Measurements from ENCODE around the gene GALNT1.

The GALNT1 gene

DNA sequence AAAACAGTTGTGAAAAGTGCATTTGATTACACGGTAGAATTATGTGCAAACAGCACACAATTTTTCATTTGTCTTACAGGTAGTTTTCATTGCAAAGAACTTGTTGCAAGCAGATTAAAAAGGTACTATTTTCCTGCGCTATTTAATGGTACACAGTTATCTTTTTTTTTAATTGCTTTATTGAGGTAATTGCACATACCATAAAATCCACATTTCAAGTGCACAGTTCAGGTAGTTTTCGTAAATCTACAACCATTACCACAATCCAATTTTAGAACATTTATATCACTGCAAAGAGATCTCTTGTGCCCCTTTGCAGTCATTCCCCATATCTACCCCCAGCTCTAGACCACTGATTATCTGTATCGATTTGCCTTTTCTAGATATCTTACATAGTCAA, 2.6 kb upstream of the GALNT1 start:
- TF ChIP-seq, protein P1, sequence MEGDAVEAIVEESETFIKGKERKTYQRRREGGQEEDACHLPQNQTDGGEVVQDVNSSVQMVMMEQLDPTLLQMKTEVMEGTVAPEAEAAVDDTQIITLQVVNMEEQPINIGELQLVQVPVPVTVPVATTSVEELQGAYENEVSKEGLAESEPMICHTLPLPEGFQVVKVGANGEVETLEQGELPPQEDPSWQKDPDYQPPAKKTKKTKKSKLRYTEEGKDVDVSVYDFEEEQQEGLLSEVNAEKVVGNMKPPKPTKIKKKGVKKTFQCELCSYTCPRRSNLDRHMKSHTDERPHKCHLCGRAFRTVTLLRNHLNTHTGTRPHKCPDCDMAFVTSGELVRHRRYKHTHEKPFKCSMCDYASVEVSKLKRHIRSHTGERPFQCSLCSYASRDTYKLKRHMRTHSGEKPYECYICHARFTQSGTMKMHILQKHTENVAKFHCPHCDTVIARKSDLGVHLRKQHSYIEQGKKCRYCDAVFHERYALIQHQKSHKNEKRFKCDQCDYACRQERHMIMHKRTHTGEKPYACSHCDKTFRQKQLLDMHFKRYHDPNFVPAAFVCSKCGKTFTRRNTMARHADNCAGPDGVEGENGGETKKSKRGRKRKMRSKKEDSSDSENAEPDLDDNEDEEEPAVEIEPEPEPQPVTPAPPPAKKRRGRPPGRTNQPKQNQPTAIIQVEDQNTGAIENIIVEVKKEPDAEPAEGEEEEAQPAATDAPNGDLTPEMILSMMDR (IDR thresholded peaks at IDR 0.05): no peak
- Mint-ChIP-seq H3K27me3 (ENCODE audit: low read depth, poor library complexity) (peaks cover 6% of the 10 kb centered on the region), H3K4me1 (peaks cover 16% of the 10 kb centered on the region), H3K27ac (no peak overlapping the region), H3K9me3 (peaks cover 16% of the 10 kb centered on the region), H3K36me3 (ENCODE audit: low read depth) (peaks cover 6% of the 10 kb centered on the region), H3K4me3 (no peak overlapping the region)
- no peak for DNase-seq

GRCh38 chr18:35580701-35581539, 620 bp upstream of the GALNT1 start:
- Mint-ChIP-seq H3K4me1 (peaks cover 16% of the 10 kb centered on the region), H3K27ac (no peak overlapping the region), H3K4me3 (peak overlapping the region; percentile 80), H3K36me3 (ENCODE audit: low read depth) (peaks cover 5% of the 10 kb centered on the region), H3K9me3 (peaks cover 12% of the 10 kb centered on the region), H3K27me3 (ENCODE audit: low read depth, poor library complexity) (peaks cover 6% of the 10 kb centered on the region)
- TF ChIP-seq, protein P1 (IDR thresholded peaks at IDR 0.05): no peak
- peak; percentile 69 for DNase-seq

- no peaks in the 10 kb centered on the region for H3K36me3 Mint-ChIP-seq (ENCODE audit: low read depth)
- peak; percentile 43 for DNase-seq
- TF ChIP-seq, protein P1 (IDR thresholded peaks at IDR 0.05): no peak
- peaks cover 6% of the 10 kb centered on the region for H3K27me3 Mint-ChIP-seq (ENCODE audit: low read depth, poor library complexity)
- peak overlapping the region; percentile 89 for H3K4me3 Mint-ChIP-seq
- peaks cover 16% of the 10 kb centered on the region for H3K4me1 Mint-ChIP-seq
- peak overlapping the region; percentile 80 for H3K27ac Mint-ChIP-seq
- H3K9me3 Mint-ChIP-seq: peaks cover 5% of the 10 kb centered on the region
Measured at GRCh38 chr18:35581898-35582641, 530 bp downstream of the GALNT1 start.

GRCh38 chr18:35582899-35583558, 1.5 kb downstream of the GALNT1 start:
- Mint-ChIP-seq H3K27me3 (ENCODE audit: low read depth, poor library complexity) (peaks cover 6% of the 10 kb centered on the region), H3K27ac (peak overlapping the region; percentile 61), H3K36me3 (ENCODE audit: low read depth) (no peaks in the 10 kb centered on the region), H3K4me1 (peaks cover 16% of the 10 kb centered on the region), H3K4me3 (peak overlapping the region; percentile 89), H3K9me3 (peaks cover 5% of the 10 kb centered on the region)
- DNase-seq: peak; percentile 11
- TF ChIP-seq, protein P1 (IDR thresholded peaks at IDR 0.05): no peak

- H3K27me3 Mint-ChIP-seq (ENCODE audit: low read depth, poor library complexity): peaks cover 4% of the 10 kb centered on the region
- H3K4me1 Mint-ChIP-seq: peaks cover 16% of the 10 kb centered on the region
- no peak overlapping the region for H3K27ac Mint-ChIP-seq
- DNase-seq: no peak
- H3K36me3 Mint-ChIP-seq (ENCODE audit: low read depth): no peaks in the 10 kb centered on the region
- no peak overlapping the region for H3K4me3 Mint-ChIP-seq
- TF ChIP-seq, protein P1 (IDR thresholded peaks at IDR 0.05): no peak
- peaks cover 5% of the 10 kb centered on the region for H3K9me3 Mint-ChIP-seq
Measured at GRCh38 chr18:35584735-35585134, 3.2 kb downstream of the GALNT1 start.

Data from nephron progenitor cell (in vitro differentiated cells).